Right lobe of liver (tissue), 4 donors: Measurements from ENCODE around the gene CAMK2D.

ENCODE experiments used
- CTCF ChIP-seq, 4 donors: fragments of 200-600 bp in 3 of 4; fragments of 450-650 bp in 1 of 4; IDR thresholded peaks; one replicate each; pipeline versions ENCODE4 v1.5.1 to v1.8.0; 2016 to 2022; ENCODE audit warnings: antibody characterized with exemption in 4 of 4, mild to moderate bottlenecking in 2 of 4
- POLR2A ChIP-seq: fragments of 450-650 bp; IDR thresholded peaks from one replicate; pipeline ENCODE4 v1.6.1; 2017; ENCODE audit warnings: antibody characterized with exemption, mild to moderate bottlenecking
- donor health status: DM: no; HTN: no; CAD: no.
- donor health status: DM: no; HTN: no; CAD: no.
- donor health status: DM: no; HTN: yes; CAD: no.

GRCh38 chr4:113742643-113743042 is 18.9 kb downstream of the CAMK2D start:
- TF ChIP-seq CTCF (IDR thresholded peaks at IDR 0.05) = no peak
- TF ChIP-seq POLR2A = no peak
